ENCODE data around the gene CCDC85B.
A peak's percentile ranks its signal among the peaks of the same experiment; 100 is the strongest.
"Not testable (repeated sequence)": the region's sequence is repeated elsewhere in the genome, so short reads cannot be mapped to it uniquely, and the experiment has no call there.

CCDC85B gene

DNA sequence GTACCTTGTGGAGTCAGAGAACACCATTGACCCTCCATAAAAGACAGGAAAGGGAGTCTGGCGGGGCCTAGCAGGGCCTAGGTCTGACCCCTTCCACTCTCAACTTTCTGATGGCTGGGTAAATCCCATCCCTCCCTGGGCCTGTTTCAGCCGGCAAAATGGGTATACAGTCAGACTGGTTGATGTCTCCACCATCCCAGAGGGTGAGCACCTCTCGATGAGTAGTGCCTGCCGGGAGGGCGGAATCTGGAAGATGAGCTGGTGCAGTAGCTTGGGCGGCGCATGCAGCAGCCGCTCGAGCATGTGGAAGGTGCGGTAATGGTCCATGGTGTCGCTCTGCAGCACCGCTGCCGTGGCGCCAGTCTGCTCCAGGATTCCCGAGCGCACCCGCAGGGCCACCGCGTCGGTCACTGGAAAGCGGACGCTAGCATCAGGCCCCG is 2.7 kb upstream of the CCDC85B start:
- DNase-seq (ENCODE audit: low read depth in 2 of 2): no peak

DNA sequence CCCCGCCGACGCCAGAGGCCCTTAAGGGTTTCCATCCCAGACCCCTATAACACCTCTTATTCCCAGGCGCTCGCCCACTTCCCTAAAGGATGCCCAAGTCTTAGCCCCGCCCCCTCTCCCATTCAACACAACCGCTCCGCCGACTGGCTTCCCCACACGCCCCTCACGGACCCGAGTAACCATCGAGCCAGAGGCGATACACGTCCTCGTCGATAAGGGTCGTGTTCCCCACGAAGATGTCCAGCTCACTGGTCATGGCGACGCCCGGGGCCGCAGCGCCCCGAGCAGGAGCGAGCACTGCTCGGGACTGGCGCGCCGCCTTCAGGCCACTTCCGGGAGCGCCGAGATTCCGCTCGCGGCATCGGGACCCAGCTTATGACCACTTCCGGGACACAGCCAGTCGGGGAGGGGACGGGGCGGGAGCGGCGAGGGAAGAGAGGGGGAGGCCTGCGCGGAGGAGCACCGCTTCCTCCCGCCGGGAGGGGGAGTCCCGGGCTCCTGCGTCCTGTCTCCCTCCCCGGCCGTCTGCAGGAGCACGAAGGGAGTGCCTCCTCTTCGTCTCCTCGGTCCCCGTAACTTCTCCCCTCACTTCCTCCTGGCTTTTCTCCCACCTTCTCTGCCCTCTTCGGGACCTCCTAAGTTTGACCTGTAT is 2.2 kb upstream of the CCDC85B start, which contains the start of gene FIBP:
Gene FIBP (minus strand): TSS at position 309 of the 652 bp plus-strand sequence. CDS start 53 bp downstream, at position 256.
- peak; percentile 90 to 92 for DNase-seq (ENCODE audit: low read depth in 2 of 2)

DNA sequence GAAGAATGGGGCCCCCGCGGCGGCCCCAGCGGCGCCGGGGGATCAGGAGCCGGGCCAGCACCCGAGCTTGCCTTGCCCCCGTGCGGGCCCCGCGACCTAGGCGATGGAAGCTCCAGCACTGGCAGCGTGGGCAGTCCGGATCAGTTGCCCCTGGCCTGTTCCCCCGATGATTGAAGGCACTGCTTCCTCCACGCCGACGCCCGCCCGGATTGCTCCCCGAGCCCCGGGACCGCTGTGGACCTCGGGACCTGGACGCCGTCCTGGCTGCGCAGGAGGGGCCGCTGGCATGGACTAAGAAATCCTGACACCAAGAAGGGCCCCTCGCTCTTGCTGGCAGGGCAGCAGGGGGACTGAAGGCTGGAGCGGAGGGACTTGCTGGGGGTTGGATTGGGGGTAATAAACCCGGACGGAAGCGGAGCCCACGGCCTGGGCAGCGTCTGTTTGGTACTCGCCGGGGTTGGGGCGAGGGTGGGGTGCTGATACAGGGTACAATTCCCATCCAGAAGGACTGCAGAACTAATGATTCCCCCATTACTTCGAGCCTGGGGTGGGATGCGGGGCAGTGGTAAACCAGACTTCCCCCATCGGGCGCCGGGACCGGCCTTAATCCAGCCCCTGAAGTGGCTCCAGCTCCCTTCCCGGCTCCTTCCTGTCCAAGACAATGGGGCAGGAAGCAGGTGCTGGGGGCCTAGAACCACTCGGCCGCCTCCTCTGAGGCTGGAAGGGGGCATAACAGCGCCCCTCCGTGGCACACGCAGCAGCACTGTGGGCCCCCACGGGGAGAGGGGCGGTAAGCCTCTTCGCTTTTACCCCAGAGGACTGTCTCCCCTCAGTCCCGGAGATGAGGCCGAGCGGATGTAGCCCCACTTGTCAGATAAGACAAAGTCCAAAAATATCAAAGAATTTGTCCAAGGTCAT is 1.0 kb downstream of the CCDC85B start:
- no peak for DNase-seq (ENCODE audit: low read depth in 2 of 2)

DNA sequence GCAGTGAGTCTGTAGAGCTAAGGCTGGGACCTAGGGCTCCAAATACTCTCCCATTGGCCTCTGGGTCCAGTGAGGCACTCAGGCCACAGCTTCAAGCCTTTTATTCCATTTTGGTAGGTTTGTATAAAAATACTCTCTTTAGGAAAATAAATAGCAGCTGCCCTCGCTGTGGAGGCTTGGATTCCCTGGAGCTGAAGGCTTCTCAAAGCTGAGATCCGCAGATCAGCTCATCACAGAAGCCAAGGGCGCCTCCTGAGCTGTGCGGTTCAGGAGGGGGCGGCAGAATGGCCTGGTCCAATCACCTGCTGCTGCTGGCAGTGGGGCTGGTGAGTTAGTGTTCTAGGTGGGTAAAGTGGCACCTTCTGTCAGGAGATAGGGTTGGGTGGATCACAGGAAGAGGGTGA is 1.7 kb downstream of the CCDC85B start:
- not testable (repeated sequence) for DNase-seq (ENCODE audit: low read depth in 2 of 2)

DNA sequence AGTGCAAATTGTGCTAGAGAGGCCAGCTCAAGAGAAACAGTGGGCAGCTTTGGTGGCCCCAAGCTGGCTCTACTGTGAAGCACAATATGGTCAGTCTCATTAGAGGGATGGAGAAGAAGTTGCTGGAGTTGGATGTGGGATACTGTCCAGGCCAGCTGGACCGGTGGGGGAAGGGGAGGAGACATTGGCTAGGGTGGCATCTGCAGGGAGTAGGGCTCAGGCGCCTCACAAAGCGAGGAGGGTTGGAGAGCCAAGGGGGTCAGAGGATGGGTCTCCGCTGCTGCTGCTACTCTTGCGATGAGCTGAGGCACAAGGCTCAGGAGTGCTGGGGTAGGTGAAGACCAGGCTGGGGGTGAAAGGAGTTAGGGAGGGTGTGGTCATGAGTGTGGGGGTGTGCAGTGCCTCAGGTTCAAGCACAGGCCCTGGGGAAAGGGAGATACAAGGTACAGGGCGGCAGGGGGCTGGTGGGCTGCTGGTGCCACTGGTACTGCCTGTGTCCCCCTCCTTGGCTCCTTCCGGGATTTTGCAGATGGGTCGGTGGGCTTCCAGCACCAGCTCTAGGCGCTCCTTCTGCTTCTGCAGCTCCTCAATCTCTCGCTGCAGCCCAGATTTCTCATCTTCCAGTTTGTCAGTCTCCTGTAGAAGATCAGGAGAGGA is 2.3 kb downstream of the CCDC85B start:
- no peak for DNase-seq (ENCODE audit: low read depth in 2 of 2)

DNA sequence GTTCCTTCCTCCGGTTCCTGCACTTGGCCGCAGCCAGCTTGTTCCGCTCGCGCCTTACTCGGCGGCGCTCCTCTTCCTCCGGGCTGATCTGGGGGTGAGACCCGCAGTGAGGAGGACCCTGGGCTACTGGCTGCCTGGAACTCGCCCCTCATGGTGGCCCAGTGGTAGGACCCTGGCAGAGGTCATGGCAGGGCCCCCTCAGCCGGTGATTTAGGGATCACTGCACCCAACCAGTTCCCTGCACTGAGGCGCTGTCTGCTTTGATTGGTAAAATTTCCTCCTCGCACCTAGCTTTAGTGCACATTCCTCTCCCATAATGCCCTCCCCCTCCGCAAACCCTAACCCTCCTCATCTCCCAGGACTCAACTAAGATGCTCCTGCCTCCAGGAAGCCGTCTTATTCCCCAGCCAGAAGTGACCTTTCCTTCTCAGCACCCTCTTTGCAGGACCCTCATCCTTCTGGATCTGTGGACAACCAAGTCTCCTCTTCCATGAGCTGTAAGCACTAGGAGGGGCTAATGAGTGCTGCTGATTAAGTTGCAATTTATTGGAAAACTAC is 3.6 kb downstream of the CCDC85B start:
- DNase-seq (ENCODE audit: low read depth in 2 of 2): no peak

DNA sequence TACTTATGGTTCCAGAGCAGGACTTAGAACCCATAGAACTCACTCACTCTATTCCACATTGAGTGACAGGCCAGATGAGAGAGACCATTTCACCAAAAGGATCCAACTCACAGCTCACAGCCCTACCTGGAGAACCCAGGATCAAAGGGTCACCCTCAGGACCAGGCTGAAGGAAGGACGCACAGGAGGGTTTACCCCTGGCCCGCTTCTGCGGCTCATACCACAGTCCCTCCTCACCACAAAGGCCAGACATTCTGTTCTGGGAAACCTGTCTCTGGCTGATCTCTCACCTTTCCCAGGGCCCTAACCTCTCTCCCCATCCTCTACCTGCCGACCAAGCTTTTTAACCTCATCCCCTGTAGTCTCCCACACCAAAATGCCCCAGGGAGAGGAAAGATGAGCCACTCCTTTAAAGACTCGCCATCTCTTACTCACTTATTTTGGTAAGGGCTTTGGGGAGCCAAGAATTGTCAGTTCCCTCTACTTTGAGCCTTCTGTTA is 5.1 kb downstream of the CCDC85B start:
- DNase-seq (ENCODE audit: low read depth in 2 of 2): no peak

DNA sequence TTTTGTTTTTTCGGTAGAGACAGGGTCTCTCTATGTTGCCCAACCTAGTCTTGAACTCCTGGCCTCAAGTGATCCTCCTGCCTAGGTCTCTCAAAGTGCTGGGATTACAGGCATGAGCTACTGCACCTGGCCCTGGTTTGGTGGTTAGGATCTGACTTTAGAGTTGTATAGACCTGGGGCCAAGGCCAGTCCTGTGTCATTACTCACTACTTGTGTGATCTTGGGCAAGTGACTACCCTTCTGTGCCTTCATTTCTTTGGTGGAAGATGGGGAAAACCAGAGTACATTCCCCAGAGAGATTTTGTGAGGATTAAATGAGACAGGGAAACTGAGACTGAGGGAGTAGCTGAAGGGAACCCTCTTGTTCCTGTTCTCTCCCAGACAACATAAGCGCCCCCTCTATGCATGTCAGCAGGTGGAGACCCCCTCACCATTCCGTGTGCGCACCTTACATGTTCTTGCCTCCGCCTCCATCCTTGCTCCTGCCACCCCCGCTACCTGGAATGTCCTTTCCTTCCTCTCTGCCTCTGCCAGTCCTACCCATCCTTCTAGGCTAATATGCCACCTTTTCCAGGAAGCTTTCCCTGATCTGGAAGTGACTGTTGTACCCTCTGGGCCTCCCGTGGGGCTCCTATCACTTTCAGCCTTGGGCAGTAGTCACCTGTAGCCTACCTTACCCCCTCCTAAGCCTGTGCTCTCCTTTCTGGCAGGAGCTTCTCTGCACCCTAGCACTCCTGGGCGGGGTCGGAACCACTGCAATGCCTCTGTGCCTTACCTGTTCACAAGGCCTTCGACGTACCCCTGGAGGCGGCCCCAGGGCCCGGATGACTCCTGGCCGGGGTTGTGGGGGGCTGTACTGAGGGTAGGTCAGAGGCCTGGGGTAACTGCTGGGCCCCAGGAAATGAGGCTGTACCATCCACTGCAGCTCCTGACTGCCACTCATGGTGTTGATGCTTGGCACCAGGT is 5.8 kb downstream of the CCDC85B start:
- DNase-seq (ENCODE audit: low read depth in 2 of 2): no peak

DNA sequence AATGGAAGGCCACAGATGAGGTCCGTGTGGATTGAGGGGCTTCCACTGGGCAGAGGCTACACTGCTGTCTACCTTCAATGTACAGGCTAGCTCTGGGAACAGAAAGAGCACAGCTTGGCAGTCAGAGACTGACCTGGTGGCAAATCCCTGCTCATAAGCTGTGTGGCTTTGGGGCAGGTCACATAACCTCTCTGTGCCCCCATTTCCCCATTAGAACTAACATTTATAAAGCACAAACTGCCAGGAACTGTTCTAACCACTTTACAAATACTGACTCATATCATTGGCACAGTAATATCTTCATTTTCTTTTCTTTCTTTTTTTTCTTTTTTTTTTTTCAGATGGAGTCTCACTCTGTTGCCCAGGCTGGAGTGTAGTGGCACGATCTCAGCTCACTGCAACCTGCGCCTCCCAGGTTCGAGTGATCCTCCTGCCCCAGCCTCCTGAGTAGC is 6.6 kb downstream of the CCDC85B start:
- no peak for DNase-seq (ENCODE audit: low read depth in 2 of 2)

DNA sequence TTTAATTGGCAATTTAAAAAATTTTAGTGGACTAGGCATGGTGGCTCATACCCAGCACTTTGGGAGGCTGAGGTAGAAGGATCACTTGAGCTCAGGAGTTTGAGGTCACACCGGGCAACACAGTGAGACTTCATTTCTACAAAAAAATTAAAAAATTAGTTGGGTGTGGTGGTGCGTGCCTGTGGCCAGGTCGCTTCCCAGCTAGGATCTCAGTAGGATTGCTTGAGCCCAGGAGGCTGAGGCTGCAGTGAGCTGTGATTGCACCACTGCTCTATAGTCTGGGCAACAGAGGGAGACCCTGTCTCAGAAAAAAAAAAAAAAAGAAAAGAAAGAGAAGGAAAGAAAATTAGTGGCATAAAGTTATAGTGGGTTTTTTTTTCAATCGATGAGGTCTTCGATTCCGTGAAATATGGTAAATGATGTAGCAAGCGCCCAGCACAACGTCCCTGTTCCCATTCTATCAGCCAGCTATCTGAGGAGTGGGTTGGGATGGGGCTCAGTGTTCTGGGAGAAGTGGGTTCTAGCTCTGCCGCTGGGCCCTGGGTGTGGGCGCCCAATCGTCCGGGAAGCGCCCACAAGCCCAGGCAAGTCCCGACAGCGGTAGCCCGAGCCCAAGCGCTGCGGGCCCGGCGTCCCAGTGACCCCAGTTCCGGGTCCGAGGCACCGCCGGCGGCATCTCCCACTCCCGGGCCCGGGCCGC is 8.3 kb downstream of the CCDC85B start:
- no peak for DNase-seq (ENCODE audit: low read depth in 2 of 2)

DNA sequence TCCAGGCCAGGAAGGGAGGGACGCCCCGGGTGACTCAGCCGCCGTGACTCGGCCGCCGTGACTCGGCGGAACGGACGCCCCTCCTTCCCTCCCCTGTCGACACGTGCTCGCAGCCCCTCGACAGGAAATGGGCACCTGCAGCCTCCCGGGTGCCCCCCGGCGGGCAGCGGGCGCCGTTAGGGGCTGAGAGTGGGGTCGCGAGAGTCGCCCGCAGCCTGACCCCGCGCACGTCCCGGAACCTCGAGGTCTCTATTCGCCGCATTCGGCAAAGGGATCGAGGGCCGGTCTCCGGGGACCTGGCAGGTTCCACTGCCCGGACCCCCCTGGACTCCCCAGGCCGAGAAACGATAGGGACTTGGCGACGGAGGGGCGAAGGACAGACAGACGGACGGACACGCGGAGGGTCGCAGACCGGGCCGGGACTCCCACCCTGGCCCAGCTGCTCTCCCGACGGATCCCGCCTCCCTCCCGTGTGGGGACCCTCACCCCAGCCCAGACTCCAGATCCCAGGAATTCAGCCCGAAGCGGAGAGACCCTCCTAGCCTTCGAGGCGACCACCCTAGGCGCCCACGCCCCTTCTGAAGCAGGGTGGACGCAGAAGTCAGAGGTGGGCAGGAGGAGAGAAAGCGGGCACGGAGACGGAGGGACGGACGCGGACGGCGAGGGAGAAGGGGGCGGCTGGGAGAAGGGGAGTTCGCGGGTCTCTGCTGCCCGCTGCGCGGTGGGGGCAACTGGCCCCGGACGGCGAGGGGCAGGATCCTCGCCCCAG is 9.1 kb downstream of the CCDC85B start:
- DNase-seq (ENCODE audit: low read depth in 2 of 2): peak; percentile 67 to 68

DNA sequence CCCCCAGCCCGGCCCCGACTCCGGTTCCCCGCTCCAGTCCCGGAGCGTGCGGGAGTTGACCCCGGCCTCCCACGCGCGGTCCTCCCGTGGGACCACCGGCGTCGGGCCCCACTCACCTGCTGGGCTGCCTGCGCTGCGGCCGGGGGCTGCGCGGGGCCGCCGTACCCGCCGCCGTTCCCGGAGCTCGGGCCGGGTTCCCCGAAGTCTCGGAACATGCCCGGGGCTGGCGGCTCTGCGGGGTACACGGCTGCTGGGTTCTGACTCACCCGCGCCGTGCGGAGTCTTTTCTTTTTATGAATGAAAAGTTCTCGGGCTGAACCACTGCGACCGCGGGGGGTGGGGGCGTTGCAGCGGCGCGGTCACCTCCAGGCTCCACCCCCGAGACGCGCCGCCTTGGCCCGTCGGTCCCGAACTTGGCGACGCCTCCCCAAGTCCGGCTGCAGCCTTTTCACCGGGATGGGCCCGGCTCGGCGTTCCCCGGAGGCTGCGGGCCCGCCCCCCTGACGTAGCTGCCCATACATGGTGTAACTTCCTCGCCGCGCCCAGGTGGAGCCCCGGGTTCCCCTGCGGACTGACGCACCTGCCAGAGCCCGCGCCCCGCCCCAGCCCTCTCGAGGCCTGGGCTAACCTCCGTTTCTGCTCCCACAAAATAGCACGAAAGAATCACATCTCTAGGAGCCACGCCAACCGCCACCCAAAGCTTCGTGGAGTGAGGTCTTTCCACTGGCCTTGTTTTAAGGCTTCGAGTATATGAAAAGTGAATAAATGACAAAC is 9.8 kb downstream of the CCDC85B start, which contains the start of gene FOSL1:
Gene FOSL1 (minus strand): TSS at position 264 of the 774 bp plus-strand sequence. CDS start 49 bp downstream, at position 215.
- peak; percentile 90 to 91 for DNase-seq (ENCODE audit: low read depth in 2 of 2)

DNA sequence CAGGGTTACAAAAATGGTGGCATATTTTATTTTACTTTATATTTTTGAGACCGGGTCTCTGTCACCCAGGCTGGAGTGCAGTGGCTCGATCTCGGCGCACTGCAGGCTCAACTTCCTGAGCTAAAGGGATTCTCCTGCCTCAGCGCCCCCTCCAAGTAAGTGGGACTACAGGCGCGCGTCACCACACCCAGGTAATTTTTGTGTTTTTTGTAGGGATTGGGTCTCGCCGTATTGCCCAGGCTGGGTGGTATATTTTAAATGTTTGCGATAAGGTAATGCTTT is 10.4 kb downstream of the CCDC85B start:
- DNase-seq (ENCODE audit: low read depth in 2 of 2): no peak

DNA sequence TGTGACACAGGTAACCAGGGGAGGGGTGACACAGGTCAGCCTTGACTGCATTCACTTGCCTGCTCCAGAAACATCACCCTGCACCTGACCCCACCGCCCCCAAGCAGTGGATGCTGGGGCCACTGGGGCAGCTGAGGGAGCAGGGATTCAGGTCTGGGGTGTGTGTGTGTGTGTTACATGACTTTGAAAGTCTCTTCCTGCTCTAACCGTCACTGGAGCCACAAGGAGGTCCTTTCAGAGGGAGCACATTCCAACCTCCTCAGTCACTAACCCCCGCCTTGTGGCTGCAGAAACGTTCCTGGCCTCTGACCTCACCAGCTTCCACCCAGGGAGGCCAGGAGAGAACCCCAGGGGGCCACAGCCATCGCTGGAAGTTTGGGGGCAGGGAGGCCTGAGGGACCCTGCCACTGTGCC is 12.6 kb downstream of the CCDC85B start:
- DNase-seq (ENCODE audit: low read depth in 2 of 2): no peak

DNA sequence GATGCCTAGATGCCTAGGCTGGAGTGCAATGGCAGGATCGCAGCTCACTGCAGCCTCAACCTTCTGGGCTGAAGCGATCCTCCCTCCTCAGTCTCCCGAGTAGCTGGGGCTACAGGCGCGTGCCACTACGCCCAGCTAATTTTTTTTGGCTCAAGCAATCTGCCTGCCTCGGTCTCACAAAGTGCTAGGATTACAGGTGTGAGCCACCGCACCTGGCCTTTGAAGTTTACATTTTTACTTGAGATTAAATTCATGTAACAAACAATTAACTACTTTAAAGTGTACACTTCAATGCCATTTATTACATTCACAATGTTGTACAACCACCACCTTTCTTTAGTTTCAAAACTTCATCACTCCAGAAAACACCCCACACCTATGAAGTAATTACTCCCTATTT is 13.2 kb downstream of the CCDC85B start:
- DNase-seq (ENCODE audit: low read depth in 2 of 2): no peak

DNA sequence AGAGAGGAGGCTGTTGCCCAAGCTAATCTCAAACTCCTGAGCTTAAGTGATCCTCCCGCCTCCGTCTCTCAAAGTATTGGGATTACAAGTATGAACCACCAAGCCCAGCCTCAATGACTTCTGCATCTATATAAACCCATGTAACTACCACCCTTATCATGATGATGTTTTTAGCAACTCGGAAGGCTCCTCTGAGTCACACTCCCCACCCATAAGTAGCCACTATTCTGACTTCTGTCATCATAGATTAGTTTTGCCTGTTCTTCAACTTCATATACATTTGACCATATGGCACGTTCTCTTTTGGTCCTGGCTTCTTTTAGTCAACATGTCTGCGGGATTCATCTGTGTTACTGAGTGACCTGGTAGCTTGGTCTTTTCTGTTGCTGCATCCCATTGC is 16.1 kb downstream of the CCDC85B start:
- DNase-seq (ENCODE audit: low read depth in 2 of 2): no peak

DNA sequence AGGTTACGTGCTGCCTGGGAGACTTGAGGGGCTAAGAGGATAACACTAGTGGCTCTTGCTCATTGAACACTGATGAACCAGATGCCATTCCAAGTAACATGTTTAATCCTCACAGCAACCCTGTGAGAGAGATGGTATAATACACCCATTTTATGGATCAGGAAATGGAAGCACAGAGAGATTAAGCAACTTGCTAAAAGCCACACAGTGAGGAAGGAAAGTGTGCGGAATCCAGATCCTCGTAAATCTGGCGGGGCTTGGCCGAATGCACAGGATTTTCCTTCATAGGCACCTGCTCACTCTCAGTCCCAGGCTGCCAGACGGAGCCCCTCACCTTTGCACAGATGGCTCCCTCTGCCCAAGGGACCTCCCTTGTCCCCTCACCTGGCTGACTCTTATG is 17.4 kb downstream of the CCDC85B start:
- DNase-seq (ENCODE audit: low read depth in 2 of 2): no peak

Measured in stimulated activated CD8-positive, alpha-beta memory T cell treated with anti-CD3 and anti-CD28 coated beads, Interleukin-15, amount 100 ng/mL, for 4 hours (primary cell).